22Rv1 (cell line): Measurements from ENCODE around the gene YTHDC1.

Experiments
- H3K27ac ChIP-seq: fragments of 450-650 bp; 2 replicates; pipeline ENCODE4 v1.5.1; 2017
- ZFX ChIP-seq: fragments of 450-650 bp; IDR thresholded peaks from 2 replicates; pipeline ENCODE4 v1.6.1; 2017; ENCODE audit warnings: antibody characterized with exemption, borderline replicate concordance
- TF ChIP-seq, protein P1 (sequence below): fragments of 450-650 bp; IDR thresholded peaks from 2 replicates; pipeline ENCODE4 v1.5.1; 2017; ENCODE audit warnings: mild to moderate bottlenecking

Gene YTHDC1

DNA sequence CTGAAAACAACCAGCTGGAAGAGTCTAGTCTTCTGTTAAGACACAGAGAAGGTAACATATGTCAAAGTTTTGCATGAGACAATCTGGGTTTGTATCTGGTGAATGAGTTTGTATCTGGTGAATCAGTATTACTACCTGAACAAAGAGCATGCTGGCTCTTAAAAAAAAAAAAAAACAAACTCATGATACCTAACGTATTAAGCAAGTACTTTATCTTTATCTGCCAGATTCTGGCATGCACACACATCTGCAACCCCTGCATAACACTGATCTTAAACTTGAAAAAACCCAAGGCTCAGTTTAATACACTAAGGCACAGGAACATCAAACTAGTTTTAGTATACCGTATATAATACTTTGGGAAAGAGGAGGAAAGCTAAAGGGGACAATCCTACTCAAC lies 5.8 kb downstream of the YTHDC1 start:
- H3K27ac ChIP-seq: no peak overlapping the region
- TF ChIP-seq, protein P1, sequence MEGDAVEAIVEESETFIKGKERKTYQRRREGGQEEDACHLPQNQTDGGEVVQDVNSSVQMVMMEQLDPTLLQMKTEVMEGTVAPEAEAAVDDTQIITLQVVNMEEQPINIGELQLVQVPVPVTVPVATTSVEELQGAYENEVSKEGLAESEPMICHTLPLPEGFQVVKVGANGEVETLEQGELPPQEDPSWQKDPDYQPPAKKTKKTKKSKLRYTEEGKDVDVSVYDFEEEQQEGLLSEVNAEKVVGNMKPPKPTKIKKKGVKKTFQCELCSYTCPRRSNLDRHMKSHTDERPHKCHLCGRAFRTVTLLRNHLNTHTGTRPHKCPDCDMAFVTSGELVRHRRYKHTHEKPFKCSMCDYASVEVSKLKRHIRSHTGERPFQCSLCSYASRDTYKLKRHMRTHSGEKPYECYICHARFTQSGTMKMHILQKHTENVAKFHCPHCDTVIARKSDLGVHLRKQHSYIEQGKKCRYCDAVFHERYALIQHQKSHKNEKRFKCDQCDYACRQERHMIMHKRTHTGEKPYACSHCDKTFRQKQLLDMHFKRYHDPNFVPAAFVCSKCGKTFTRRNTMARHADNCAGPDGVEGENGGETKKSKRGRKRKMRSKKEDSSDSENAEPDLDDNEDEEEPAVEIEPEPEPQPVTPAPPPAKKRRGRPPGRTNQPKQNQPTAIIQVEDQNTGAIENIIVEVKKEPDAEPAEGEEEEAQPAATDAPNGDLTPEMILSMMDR: no peak
- no peak for TF ChIP-seq ZFX

DNA sequence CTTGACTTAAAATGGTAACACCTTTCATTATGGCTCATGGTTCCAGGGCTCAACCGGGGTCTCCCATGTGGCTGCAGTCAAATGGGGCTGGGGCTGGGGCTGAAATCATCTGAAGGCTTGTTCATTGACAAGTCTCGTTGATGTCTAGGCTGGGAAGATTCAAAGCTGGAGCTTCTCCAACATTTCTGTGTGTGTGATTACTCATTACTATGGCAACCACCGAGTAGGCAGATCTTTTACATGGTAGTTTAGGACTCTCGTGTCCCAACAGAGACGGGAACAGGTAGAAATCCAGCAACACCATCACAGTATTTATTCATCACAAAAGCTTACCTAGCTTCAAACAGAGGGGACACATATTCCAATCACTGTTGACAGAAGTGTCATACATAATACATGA lies 7.8 kb downstream of the YTHDC1 start:
- no peak overlapping the region for H3K27ac ChIP-seq
- TF ChIP-seq, protein P1: no peak
- no peak for TF ChIP-seq ZFX

DNA sequence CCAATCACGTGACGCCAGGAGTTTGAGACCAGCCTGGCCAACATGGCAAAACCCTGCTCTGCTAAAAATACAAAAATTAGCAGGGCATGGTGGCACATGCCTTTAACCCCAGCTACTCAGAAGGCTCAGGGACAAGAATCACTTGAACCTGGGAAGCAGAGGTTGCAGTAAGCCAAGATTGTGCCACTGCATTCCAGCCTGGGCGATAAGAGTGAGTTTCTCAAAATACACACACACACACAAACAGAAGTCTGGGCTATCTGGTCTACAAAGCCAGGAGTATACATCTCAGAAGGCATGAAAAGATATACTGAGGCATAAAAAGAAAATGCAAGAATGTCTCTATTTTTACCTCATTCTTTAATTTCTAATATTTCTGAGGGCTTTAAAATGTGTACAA lies 11.3 kb downstream of the YTHDC1 start:
- H3K27ac ChIP-seq: no peak overlapping the region
- TF ChIP-seq, protein P1: no peak
- TF ChIP-seq ZFX: no peak

DNA sequence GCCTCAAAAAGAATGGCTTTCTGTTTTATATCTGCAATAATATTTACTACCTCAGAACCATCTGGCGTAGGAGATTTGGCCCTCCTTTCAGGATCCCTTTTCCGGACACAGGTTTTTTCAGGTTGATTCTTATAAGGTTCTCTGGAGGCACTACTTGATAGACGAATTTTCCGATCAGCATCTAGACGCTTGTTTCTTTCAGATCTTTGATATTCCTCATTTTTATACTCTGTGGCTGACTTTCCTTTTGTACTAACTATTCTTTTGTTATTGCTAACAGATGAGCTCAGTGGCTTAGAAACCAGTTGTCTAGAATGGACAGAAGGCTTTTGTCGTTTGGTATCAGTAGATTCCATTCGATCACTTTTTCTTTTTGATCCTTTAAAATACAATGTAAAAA lies 12.4 kb downstream of the YTHDC1 start:
- no peak overlapping the region for H3K27ac ChIP-seq
- TF ChIP-seq, protein P1: no peak
- no peak for TF ChIP-seq ZFX

DNA sequence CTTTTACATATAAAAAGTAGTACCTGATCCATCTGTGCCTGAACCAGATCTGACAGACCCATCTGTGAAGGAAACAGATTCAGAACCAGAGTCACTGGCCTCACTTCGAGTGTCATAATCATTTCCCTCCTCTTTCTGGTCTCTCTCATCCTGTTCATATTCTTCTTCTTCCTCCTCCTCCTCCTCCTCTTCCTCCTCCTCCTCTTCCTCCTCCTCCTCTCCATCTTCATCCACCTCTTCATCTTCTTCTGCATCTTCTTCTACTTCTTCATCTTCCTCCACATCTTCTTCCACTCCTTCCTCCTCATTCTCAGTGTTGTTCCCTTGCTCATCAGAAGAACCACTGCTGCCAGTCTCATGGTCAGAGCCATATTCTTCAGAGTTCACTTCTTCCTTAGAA lies 12.9 kb downstream of the YTHDC1 start:
- no peak overlapping the region for H3K27ac ChIP-seq
- no peak for TF ChIP-seq ZFX
- TF ChIP-seq, protein P1: no peak

GRCh38 chr4:68336530-68336929 lies 13.4 kb downstream of the YTHDC1 start:
- H3K27ac ChIP-seq: no peak overlapping the region
- TF ChIP-seq, protein P1: no peak
- TF ChIP-seq ZFX: no peak

DNA sequence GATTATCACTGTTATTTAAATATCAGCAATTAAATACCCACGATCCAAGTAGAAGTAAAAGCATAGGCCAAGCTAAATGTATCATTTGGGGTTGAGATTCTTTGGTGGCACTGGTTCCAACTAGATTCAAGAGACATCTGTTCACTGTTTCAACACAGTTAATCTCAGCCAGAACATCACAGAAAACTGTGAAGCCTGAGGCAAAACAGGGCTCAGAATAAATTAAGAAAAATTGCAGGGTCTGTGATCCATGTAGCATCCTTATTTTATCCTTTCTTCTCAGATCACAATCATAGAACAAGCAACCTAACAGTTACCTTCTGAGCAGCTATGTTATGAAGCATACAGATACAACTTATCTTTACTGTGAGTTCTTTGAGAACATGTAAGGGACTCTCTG lies 23.7 kb downstream of the YTHDC1 start:
- H3K27ac ChIP-seq: no peak overlapping the region
- TF ChIP-seq, protein P1: no peak
- TF ChIP-seq ZFX: no peak
